Measurements from ENCODE around the gene SH3BGRL2.
"Not testable (repeated sequence)": the region's sequence is repeated elsewhere in the genome, so short reads cannot be mapped to it uniquely, and the experiment has no call there.

The SH3BGRL2 gene

DNA sequence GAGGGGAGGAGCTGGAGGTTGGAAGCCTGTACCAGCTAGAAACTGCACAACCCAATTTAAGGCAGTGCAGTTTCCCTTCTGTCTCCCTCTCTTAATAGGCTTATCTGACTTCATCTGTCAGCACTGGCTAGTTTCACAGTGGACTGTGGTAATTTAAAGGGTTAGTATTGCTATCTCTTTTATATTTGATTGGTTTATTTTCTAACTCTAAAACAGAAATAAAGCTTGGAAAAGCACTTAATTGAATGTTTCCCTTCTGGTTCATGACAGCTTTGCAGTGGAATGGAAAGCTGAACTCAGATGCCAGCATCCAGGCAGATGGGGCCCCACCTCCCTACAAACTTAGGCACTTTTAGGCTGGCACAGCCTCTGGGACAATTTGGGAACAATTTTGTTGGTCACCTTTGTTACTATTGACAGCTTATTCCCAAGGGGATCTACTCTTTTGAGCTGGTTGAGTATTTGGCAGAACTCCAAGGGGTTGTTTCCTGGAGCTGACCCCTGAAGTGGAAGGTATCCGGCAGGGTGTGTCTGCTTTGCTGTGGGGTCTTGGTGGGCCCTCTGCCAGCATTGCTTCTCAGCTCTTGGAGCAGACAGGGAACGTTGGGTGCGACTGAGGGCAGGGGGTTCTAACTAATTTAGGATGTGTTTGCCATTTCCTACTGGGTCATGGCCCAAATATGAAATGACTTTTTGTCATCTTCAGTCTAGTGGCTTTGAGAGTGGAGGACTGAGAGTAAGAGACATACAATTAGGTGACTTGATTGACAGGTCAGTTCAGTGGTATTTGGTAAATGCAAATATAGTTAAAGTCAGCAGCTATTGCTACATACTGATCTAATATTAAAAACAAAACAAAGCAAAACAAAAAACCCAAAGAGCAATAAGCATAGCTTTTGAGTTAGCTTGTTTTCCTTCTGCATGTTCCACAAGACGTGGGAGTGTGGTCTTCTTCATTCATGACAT lies 9.3 kb downstream of the SH3BGRL2 start:
- in situ Hi-C loops (cut with HindIII; ENCODE audit: low pct_ligation_motif_present, low pct_unique_long_range_greater_than_20kb, low sequenced_read_pairs), result no loop called here
- no peak for DNase-seq

DNA sequence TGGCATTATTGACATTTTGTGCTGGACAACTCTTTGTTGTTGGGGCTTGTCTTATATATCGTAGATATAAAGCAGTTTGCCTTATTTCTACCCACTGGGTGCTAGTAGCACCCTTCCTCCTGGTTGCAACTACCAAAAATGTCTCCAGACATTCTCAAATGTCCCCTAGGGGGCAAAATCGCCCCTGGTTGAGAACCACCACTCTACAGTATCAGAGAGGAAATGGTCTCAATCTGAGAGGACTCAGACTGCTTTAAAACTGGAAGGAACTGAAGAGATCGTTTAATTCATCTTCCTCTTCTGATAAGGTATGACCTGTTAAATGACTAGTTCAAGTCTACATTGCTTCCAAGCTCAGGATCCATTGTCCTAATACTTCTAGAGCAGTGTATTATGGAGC lies 14.9 kb downstream of the SH3BGRL2 start:
- peak; percentile 9 for DNase-seq
- in situ Hi-C loops (cut with HindIII; ENCODE audit: low pct_ligation_motif_present, low pct_unique_long_range_greater_than_20kb, low sequenced_read_pairs), result no loop called here

DNA sequence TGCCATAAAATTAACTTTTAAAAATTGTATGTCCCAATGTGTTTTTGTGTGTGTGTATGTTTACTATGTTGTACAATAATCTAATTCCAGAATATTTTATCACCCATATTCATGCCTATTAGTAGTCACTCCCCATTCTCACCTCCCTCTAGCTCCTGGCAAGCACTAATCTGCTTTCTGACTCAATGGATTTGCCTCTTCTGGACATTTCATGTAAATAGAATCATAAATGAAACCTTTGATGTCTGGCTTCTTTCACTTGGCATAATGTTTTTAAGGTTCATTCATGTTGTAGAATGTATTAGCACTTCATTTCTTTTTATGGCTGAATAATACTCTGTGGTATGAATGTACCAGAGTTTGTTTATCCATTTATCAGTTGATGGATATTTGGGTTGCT lies 15.4 kb downstream of the SH3BGRL2 start:
- DNase-seq, result no peak
- in situ Hi-C loops (cut with HindIII; ENCODE audit: low pct_ligation_motif_present, low pct_unique_long_range_greater_than_20kb, low sequenced_read_pairs), result no loop called here

DNA sequence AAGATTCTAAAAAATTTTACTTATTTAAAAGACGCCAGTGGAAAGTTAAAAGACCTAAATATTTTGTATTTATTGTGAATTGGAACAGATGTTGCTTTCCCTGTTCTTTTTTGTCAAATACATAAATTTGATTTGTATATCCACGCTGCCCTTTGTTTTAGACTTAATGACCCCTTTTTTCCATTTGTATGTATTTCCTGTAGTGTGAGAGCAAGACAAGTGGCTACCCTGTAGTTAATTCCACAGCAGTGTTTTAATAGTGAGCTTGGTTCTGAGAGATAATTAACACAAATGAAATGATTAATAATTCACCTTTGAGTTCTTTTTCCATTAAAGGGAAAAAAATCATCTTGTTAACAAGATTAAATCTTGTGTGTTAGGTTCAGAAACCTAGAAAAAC lies 16.6 kb downstream of the SH3BGRL2 start:
- in situ Hi-C loops (cut with HindIII; ENCODE audit: low pct_ligation_motif_present, low pct_unique_long_range_greater_than_20kb, low sequenced_read_pairs), result no loop called here
- no peak for DNase-seq

DNA sequence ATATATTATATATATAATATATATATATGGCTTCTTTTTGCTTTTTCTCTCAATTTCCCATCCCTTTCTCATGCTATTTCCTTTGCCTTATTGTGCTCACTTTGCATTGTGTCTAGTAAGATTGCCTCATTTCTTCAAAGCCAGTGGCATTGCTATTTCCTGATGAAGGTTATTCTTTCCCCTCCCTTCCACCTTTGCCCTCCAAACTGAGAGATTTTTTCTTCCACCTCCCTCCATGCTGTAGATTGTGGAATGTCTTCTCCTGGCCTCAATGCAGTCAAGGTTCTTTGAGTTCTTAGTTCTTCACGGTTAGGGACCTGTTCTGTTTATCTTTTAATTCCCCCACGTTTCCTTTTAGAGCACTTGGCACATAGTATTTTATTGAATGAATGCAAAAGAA lies 17.2 kb downstream of the SH3BGRL2 start:
- in situ Hi-C loops (cut with HindIII; ENCODE audit: low pct_ligation_motif_present, low pct_unique_long_range_greater_than_20kb, low sequenced_read_pairs), result no loop called here
- no peak for DNase-seq

DNA sequence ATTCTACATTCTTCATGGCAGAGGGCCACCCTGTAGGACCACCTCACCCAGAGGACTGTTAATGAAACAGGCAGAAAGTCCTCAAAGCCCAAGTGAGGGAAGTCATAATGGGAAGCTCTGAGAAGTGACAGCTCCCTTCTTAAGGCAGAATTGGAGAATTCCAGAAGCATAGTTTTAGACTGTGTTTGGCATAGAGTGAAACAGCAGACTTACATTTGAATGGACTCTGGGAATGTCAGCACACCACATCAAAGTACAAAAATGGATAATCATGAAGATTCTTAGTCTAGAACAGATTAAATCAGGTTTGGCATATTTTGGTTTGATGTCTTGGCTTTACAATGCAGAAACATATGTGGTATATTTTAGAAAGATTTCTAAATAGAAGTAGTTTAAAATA lies 17.9 kb downstream of the SH3BGRL2 start:
- no peak for DNase-seq
- in situ Hi-C loops (cut with HindIII; ENCODE audit: low pct_ligation_motif_present, low pct_unique_long_range_greater_than_20kb, low sequenced_read_pairs), result no loop called here

DNA sequence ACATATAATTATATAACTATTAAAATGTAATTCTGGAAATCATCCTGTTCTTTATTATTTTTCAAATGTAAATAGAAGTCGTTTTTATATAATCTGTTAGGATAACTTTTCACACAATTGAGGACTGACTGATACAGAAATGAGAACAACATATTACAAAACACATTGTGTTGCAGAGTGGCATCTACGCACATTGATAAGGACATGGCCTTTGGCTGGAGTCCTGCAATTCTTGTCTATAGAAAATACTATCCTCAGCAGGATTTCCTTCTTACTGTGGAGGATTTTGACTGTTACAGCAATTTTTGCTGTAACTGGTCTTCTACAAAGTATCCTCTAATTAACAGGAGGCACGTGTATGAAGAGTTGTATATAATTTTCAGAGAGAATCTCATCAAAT lies 19.8 kb downstream of the SH3BGRL2 start:
- in situ Hi-C loops (cut with HindIII; ENCODE audit: low pct_ligation_motif_present, low pct_unique_long_range_greater_than_20kb, low sequenced_read_pairs), result no loop called here
- no peak for DNase-seq

DNA sequence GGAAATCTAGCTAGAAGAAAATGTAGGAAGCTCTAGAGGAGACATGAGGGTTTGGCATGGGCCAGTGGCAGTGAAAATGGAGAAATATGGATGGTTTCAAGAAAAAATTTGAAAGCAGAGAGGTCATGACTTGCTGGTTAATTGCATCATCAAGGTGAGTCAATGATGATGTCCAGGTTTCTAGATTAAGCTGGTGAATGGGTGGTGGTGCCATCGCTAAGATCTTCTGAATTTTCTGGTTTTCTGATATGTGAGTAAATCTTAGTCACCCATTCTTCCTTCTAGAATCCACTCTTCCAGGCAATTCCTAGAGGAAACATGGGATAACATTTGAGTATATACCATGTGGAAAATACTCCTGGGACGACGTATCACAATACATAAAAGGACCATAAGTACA lies 25.0 kb downstream of the SH3BGRL2 start:
- no peak for DNase-seq
- in situ Hi-C loops (cut with HindIII; ENCODE audit: low pct_ligation_motif_present, low pct_unique_long_range_greater_than_20kb, low sequenced_read_pairs), result no loop called here

DNA sequence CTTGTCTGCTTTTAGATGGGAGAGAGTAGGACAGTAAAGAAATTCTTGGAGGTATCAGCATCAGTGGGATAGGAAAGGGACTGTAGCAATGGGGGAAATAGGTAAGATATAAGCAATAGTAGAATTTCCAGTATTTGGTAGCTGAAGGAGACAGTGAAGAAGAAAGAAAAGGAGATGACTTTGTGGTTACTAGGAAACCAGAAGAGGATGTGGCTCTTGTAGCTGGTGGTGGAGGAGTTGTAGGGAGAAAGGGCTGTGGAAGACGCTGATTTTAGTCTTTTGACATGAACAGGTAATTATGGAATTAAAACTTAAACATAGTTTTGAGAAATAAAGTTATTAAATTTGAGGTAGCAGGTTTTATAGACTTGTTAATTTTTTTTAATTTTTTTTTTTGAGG lies 26.1 kb downstream of the SH3BGRL2 start:
- in situ Hi-C loops (cut with HindIII; ENCODE audit: low pct_ligation_motif_present, low pct_unique_long_range_greater_than_20kb, low sequenced_read_pairs), result no loop called here

DNA sequence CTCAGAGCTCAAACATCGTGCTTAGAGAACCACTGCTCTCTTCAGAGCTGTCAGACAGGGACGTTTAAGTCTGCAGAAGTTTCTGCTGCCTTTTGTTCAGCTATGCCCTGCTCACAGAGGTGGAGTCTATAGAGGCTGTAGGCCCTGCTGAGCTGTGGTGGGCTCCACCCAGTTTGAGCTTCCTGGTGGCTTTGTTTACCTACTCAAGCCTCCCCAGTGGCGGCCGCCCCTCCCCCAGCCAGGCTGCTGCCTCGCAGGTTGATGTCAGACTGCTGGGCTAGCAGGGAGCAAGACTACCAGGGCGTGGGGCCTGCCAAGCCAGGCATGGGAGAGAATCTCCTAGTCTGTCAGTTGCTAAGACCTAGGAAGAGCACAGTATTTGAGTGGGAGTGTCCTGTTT lies 32.5 kb downstream of the SH3BGRL2 start:
- DNase-seq; in situ Hi-C loops (cut with HindIII; ENCODE audit: low pct_ligation_motif_present, low pct_unique_long_range_greater_than_20kb, low sequenced_read_pairs): not testable (repeated sequence)

More for the DNA sequence above, 26.1 kb downstream of the SH3BGRL2 start:
- no peak for DNase-seq

DNA sequence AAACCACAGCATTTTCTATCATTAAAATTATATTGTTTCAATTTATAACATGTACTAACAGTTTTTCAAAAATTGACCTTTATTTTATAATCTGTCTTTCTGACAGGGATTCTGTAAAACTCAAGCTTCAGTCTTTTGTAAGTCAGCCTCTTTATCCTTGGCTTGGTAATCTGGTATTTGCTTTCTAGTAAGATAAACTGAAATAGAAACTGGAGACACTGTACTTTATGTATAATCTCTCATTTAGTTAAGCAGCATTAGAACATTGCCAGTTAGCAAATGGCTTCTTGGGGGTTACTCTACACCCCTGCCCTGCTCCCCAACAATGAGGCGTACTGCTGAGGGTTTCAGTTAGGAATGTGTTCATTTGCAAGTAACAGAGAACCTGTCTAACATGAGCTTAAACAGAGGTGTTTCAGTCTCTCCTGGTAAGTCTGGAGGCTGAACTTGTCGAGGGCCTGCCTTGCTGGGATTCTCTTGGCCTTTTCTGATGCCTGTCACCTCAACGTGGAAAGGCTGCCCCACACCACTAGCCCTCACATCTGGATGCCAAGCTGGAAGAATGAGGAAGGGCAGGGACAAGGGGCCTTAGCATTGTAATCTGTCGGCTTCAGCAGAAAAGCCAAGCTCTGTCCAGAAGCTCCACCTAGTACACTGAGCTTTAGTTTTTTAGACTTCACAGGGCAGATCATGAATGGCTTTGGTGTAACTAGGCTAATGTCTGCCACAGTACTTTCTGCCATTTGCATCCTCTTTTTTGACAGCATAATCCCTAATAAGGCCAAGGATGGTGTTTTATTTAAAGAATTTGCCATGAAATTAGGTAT lies 34.8 kb downstream of the SH3BGRL2 start:
- no peak for DNase-seq
- in situ Hi-C loops (cut with HindIII; ENCODE audit: low pct_ligation_motif_present, low pct_unique_long_range_greater_than_20kb, low sequenced_read_pairs), result no loop called here

DNA sequence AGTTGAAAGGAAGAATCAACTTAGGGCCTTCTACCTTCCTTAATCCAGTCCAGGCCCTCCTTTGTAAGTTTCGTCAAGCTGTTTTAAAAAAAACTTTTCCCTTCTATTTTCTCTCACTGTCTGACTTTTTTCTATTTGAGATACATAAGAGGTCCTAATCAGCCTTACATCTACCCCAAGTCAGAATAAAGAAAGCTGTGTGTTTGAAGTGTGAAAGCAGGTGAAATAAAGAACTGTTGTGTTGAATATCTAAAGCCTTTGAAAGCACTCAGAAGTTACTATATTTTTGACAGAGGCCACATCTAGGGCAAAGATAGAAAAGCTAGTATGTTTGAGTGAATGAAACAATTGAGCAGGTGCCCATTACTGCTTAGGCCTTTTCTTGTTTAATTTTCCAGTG lies 35.5 kb downstream of the SH3BGRL2 start:
- no peak for DNase-seq
- in situ Hi-C loops (cut with HindIII; ENCODE audit: low pct_ligation_motif_present, low pct_unique_long_range_greater_than_20kb, low sequenced_read_pairs), result no loop called here

DNA sequence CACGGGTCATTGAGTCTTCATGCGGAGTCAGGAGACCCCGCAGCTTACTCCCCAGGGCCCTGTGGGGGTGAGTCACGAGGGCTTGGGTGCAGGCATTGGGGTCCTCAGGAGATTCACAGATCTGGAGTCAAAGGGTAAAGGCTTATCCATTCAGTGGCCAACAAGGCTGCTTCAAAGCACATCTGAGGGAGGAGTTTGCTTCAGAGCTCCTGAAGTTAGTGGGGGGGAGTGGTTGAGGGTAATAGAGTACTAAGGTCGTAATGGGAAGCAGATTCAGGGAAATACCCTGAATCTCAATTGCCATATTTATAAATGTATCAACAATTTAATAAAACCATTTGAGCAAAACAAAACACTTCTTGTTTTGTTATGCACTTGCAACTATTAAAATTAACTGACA lies 37.3 kb downstream of the SH3BGRL2 start:
- no peak for DNase-seq
- in situ Hi-C loops (cut with HindIII; ENCODE audit: low pct_ligation_motif_present, low pct_unique_long_range_greater_than_20kb, low sequenced_read_pairs), result no loop called here

DNA sequence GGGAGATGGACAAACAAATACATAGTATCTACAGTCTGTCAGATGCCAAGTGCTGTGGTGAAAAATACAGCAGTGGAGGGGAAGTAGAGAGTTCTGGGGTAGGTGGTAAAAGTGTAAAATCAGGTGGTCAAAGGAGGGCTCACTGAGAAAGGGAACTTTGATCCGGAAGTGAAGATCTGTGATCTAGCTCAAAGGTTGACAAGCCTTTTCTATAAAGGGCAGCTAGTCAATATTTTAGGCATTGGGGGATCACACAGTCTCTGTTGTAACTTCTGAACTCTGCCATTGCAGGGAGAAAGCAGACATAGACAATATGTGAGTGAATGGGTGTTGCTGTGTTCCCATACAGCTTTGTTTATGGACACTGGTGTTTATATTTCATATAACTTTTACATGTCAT lies 38.6 kb downstream of the SH3BGRL2 start:
- DNase-seq, result no peak
- in situ Hi-C loops (cut with HindIII; ENCODE audit: low pct_ligation_motif_present, low pct_unique_long_range_greater_than_20kb, low sequenced_read_pairs), result no loop called here

DNA sequence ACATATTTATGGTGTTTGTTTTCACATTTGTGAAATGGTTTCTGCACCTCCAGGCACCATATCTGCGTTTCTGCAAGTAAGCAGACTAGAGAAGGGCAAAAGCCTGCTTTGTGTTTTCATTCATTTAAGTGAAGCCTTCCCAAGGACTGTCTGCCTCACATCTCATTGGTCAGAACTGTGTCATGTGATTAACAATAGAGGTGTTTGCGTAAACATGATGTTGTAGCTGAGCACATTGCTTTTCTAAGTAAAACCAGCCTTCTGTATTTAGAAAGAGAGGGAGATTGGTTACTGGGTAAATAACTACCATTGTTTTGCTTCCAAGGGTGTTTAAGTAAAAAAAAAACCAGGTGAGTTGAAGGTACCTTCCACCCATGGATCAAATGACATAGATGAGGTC lies 39.7 kb downstream of the SH3BGRL2 start:
- no peak for DNase-seq
- in situ Hi-C loops (cut with HindIII; ENCODE audit: low pct_ligation_motif_present, low pct_unique_long_range_greater_than_20kb, low sequenced_read_pairs), result no loop called here

DNA sequence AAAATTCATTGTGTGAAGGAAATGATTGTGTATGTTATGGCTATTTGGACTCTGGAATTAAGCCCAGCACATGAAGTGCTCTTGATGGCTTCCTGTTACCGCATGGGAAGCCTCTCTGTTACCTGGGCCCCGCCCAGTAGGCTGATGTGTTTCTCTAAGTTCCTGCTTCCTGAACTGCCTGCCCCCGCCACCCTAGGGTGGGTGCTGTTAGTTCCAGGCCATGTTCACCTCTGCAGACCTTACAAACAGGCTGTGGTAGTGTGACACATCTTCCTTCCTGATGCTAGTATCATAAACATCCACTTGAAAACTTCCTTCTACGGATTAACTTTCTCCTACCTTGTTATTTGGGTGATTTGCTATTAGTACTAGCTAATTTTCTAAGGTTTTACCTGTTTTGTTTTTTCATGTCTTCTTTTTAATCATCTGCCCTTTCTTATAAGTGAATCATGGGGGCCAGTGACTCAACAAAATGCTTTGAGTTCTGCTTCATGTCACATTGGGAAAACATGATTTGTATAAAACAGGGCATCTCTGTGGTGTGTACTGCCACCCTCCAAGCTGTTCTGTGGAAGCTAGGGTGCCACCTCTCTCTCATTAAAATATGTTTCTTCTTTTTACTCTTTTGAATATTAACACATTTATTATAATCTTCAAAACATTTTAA lies 40.6 kb downstream of the SH3BGRL2 start:
- in situ Hi-C loops (cut with HindIII; ENCODE audit: low pct_ligation_motif_present, low pct_unique_long_range_greater_than_20kb, low sequenced_read_pairs), result no loop called here
- DNase-seq, result peak; percentile 39

DNA sequence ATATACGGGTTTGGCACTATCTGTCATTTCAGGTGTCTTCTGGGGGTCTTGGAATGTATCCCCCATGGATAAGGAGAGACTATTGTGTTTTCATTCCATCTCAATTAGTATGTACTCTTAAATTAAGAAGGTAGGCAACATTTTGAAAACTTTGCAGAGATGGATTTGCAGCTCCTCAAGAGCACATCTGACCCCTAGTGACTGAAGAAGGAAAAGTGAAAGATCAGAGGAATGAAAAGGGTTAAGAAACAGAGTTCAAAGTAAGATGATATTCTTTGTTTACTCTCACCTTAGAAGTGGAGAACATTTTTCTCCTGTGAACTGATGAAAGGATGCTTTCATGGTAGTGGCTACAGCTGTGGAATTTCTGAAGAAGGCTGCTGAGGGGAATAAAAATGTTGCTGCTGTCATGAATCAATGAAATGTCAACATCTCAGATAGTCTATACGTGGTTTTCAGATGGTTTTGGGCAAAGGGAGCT lies 41.5 kb downstream of the SH3BGRL2 start:
- DNase-seq, result peak; percentile 38
- in situ Hi-C loops (cut with HindIII; ENCODE audit: low pct_ligation_motif_present, low pct_unique_long_range_greater_than_20kb, low sequenced_read_pairs), result no loop called here

DNA sequence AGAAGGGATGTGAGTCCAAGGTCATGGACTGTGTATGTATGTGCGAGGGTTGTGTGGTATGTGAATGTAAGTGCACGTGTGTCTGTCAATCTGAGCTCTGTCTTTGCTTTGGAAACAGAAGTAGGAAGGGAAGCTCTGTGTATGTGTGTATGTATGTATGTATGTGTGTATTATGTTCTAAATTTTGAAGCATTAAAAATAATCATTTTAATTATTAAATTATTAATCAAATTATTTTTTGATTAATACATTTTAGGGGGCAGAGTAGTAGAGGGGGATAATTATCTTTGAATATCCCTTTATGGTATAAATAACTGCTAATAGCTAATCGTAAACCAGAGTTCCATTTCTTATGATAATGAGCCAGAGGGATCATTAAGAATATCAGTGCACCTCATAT lies 42.8 kb downstream of the SH3BGRL2 start:
- no peak for DNase-seq
- in situ Hi-C loops (cut with HindIII; ENCODE audit: low pct_ligation_motif_present, low pct_unique_long_range_greater_than_20kb, low sequenced_read_pairs), result no loop called here
